GM12878 (cell line): ENCODE data around the gene SAP30L. TPM values are rescaled to one million over a fixed set of nuclear protein-coding genes. Genes with fewer than 3 reads are reported as not detected.

Experiments
- ATAC-seq: fragments of 200-7000 bp; cut with Tn5 transposase; 3 replicates; pipeline ENCODE4 v1.9.1; 2020; ENCODE audit warnings: mild to moderate bottlenecking, moderate library complexity
- BruUV-seq: library from RNA; stranded (reverse); fragments of 400-500 nt; replicated peaks from 2 replicates; lab custom pipeline; 2021; lab: Mats Ljungman, UMichigan
- CTCF ChIA-PET: fragments of 300-600 bp; sonication (Branson Sonifier 250); formaldehyde crosslinking; extraction: SDS; loops from one replicate; lab custom pipeline; 2021; ENCODE audit warnings: inconsistent platforms; lab: Yijun Ruan, JAX
- POLR2A ChIA-PET: fragments of 350-600 bp; formaldehyde crosslinking; extraction: SDS; loops from one replicate; lab custom pipeline; 2021; ENCODE audit warnings: inconsistent platforms; lab: Charles Lee
- RAD21 ChIA-PET: fragments of 300-600 bp; sonication (Branson Sonifier 250); formaldehyde crosslinking; loops from one replicate; lab custom pipeline; 2023; ENCODE audit warnings: antibody characterized with exemption; ENCODE audit not compliant: unreplicated experiment; lab: Charles Lee
- SMC1A ChIA-PET: fragments of 300-600 bp; sonication (Branson Sonifier 250); formaldehyde crosslinking; loops from one replicate; lab custom pipeline; 2023; ENCODE audit not compliant: unreplicated experiment, uncharacterized antibody; lab: Charles Lee
- DNase-seq: peaks from one replicate; pipeline ENCODE4 v3.0.0-alpha.2; 2011; ENCODE audit warnings: low read depth, low spot score
- FAIRE-seq: peaks from 3 replicates; lab custom pipeline; 2011; peaks lifted over from hg19 to GRCh38; lab: Jason Lieb, UNC
- H2AFZ ChIP-seq: 2 replicates; pipeline ENCODE4 v1.6.0; 2011; ENCODE audit warnings: low read depth, low read length, control low read depth; ENCODE audit not compliant: control insufficient read depth
- H3K27ac ChIP-seq: 2 replicates; pipeline ENCODE4 v1.5.1; 2011; ENCODE audit warnings: control low read depth; ENCODE audit not compliant: control insufficient read depth, insufficient read depth
- H3K27me3 ChIP-seq, 2 experiments: replicated peaks in 1 of 2; 2 replicates each; pipeline versions ENCODE4 v1.6.0 to v1.6.1; 2011; ENCODE audit warnings: low read length in 1 of 2; ENCODE audit not compliant: control insufficient read depth in 2 of 2, insufficient read depth in 2 of 2
- H3K36me3 ChIP-seq, 2 experiments: 2 replicates each; pipeline ENCODE4 v1.5.1; 2011; ENCODE audit warnings: low read length in 1 of 2; ENCODE audit not compliant: control insufficient read depth in 2 of 2, insufficient read depth in 2 of 2
- H3K4me1 ChIP-seq: 2 replicates; pipeline ENCODE4 v1.6.1; 2011; ENCODE audit warnings: mild to moderate bottlenecking, low read length, moderate library complexity, mixed read lengths; ENCODE audit not compliant: control insufficient read depth, insufficient read depth
- H3K4me2 ChIP-seq: 2 replicates; pipeline ENCODE4 v1.6.0; 2011; ENCODE audit warnings: control low read depth; ENCODE audit not compliant: control insufficient read depth, insufficient read depth
- H3K4me3 ChIP-seq: fragments of 200-600 bp; sonication (generic); 2 replicates; pipeline ENCODE4 v1.5.1; 2016
- H3K79me2 ChIP-seq: 2 replicates; pipeline ENCODE4 v1.6.0; 2011; ENCODE audit warnings: low read length; ENCODE audit not compliant: control insufficient read depth, insufficient read depth
- H3K9ac ChIP-seq: 2 replicates; pipeline ENCODE4 v1.8.0; 2011; ENCODE audit warnings: low read length, control low read depth, mixed read lengths; ENCODE audit not compliant: control insufficient read depth, insufficient read depth
- H3K9me3 ChIP-seq: replicated peaks from 3 replicates; pipeline ENCODE4 v1.5.1; 2011; ENCODE audit warnings: mild to moderate bottlenecking, low read length; ENCODE audit not compliant: control insufficient read depth, insufficient read depth
- H4K20me1 ChIP-seq: 2 replicates; pipeline ENCODE4 v1.6.0; 2011; ENCODE audit not compliant: control insufficient read depth, insufficient read depth
- CBX5 ChIP-seq: sonication (generic); IDR thresholded peaks from 2 replicates; pipeline ENCODE4 v1.6.1; 2016; ENCODE audit warnings: low read depth, moderate library complexity, mild to moderate bottlenecking, inconsistent platforms
- EZH2 ChIP-seq: IDR thresholded peaks from 2 replicates; pipeline ENCODE4 v1.6.1; 2012; ENCODE audit warnings: low read depth, mild to moderate bottlenecking, control low read depth, inconsistent platforms, low read length, borderline replicate concordance; ENCODE audit not compliant: control insufficient read depth
- IRF5 ChIP-seq: fragments of 450-650 bp; IDR thresholded peaks from 2 replicates; pipeline ENCODE4 v1.6.1; 2017; ENCODE audit warnings: borderline replicate concordance
- MLLT1 ChIP-seq: fragments of 450-650 bp; IDR thresholded peaks from 2 replicates; pipeline ENCODE4 v1.6.1; 2016; ENCODE audit warnings: mild to moderate bottlenecking
- MYC ChIP-seq: IDR thresholded peaks from 2 replicates; pipeline ENCODE4 v1.6.1; 2011; ENCODE audit warnings: mild to moderate bottlenecking, low read length, moderate library complexity, inconsistent platforms; ENCODE audit not compliant: insufficient read depth, insufficient replicate concordance, insufficient read length, severe bottlenecking
- NRF1 ChIP-seq: conservative IDR thresholded peaks from 2 replicates; pipeline ENCODE4 v1.6.1; 2011; ENCODE audit warnings: mild to moderate bottlenecking, low read depth, low read length, improper control_type of control experiment
- RELB ChIP-seq: fragments of 450-650 bp; IDR thresholded peaks from 2 replicates; pipeline ENCODE4 v1.6.1; 2017; ENCODE audit warnings: low read depth, mild to moderate bottlenecking, moderate library complexity
- USF2 ChIP-seq: IDR thresholded peaks from 2 replicates; pipeline ENCODE4 v1.6.1; 2011; ENCODE audit warnings: low read depth, low read length, improper control_type of control experiment, borderline replicate concordance
- ZZZ3 ChIP-seq: IDR thresholded peaks from 2 replicates; pipeline ENCODE4 v1.6.1; 2011; ENCODE audit warnings: low read depth; ENCODE audit not compliant: control insufficient read depth, insufficient read length
- WGBS: methylation state at CpG from one replicate; pipeline ENCODE4 v1.1.6; 2016; ENCODE audit warnings: low lambda C conversion rate; ENCODE audit not compliant: insufficient replicate concordance, insufficient coverage; ENCODE audit errors: missing lambda C conversion rate; 5-methylcytosine and 5-hydroxymethylcytosine counted together
- in situ Hi-C: fragments of 300-500 bp; cut with MboI; formaldehyde crosslinking; loops from 9 replicates; pipeline ENCODE4 v1.14.3; 2018; ENCODE audit warnings: mixed read lengths
- intact Hi-C: fragments of 100-400 bp; cut with micrococcal nuclease; formaldehyde crosslinking; loops from one replicate; pipeline ENCODE4 v1.14.2; 2022; ENCODE audit not compliant: unreplicated experiment
- polyA plus RNA-seq, 11 experiments: library from polyadenylated mRNA; depleted of rRNA in 4 of 11; unstranded in 6 of 11; stranded (reverse) in 5 of 11; fragments of >200 nt; fragmentation: Nextera tagmentation in 4 of 11; fragmentation: Illumina TruSeq in 1 of 11; extraction: Ambion mirVana in 4 of 11; extraction: Trizol in 1 of 11; gene quantifications; 1 replicate in 1 of 11; 2 replicates in 10 of 11; pipeline versions ENCODE4 v1.2.1 to v1.2.3, GENCODE V29; 2011 to 2016; ENCODE audit warnings: inconsistent platforms in 2 of 11, missing spikeins in 2 of 11, low read depth in 1 of 11
- total RNA-seq, 4 experiments: library from RNA; depleted of rRNA in 3 of 4; stranded (reverse); fragments of >200 nt in 3 of 4; fragmentation: Illumina TruSeq in 1 of 4; extraction: Trizol in 1 of 4; gene quantifications; 2 replicates each; pipeline versions ENCODE4 v1.2.1 to v1.2.3, GENCODE V29; 2013 to 2021

Gene SAP30L
- total and polyA plus RNA-seq, 10 of the 15 experiments (the other 5 are each of a cell fraction or from before 2014, with no cell fraction given): 2.4 to 36.8 (median 15.7) TPM

GRCh38 chr5:154412316-154412715 is 33.5 kb upstream of the SAP30L start:
- Histone ChIP-seq H3K79me2 (no peaks in the 10 kb centered on the region), H3K27ac (no peak overlapping the region), H3K36me3 (peaks cover 3 to 13% of the 10 kb centered on the region in 2 experiments), H3K9ac (no peak overlapping the region), H3K4me1 (peaks cover 8% of the 10 kb centered on the region), H3K9me3 (no peaks in the 10 kb centered on the region), H2AFZ (no peak overlapping the region), H3K27me3 (no peaks in the 10 kb centered on the region), H3K4me3 (no peak overlapping the region), H4K20me1 (0 out of 2 replicates have a peak, but pooled peaks cover 3% of the 10 kb centered on the region), H3K4me2 (no peak overlapping the region)
- ChIA-PET CTCF (no interaction called here), SMC1A (no interaction called here), RAD21 (no interaction called here), POLR2A (no interaction called here)
- no TSS peak for BruUV-seq
- no peak for ATAC-seq
- TF ChIP-seq MLLT1: no peak
- 93% methylated on average over 3 of the region's 3 CpGs for WGBS
- no peak for FAIRE-seq
- intact Hi-C loops: no loop called here
- in situ Hi-C loops: no loop called here
- DNase-seq: no peak

- Histone ChIP-seq H3K4me1 (peaks cover 8% of the 10 kb centered on the region), H3K4me2 (no peak overlapping the region), H2AFZ (no peak overlapping the region), H3K36me3 (peaks cover 3 to 19% of the 10 kb centered on the region in 2 experiments), H3K79me2 (no peaks in the 10 kb centered on the region), H3K27ac (no peak overlapping the region), H3K27me3 (no peaks in the 10 kb centered on the region), H4K20me1 (0 out of 2 replicates have a peak, but pooled peaks cover 3% of the 10 kb centered on the region), H3K4me3 (no peak overlapping the region), H3K9me3 (no peaks in the 10 kb centered on the region), H3K9ac (no peak overlapping the region)
- SMC1A ChIA-PET: no interaction called here
- FAIRE-seq: no peak
- in situ Hi-C loops (no loop called here), intact Hi-C loops (no loop called here)
- 96% methylated on average over 9 of the region's 9 CpGs for WGBS
- RAD21 ChIA-PET: no interaction called here
- CTCF ChIA-PET: no interaction called here
- BruUV-seq: no TSS peak
- POLR2A ChIA-PET: no interaction called here
- no peak for ATAC-seq
- DNase-seq: no peak
- TF ChIP-seq USF2 (no peak), EZH2 (no peak), CBX5 (no peak), IRF5 (no peak), RELB (no peak), MYC (no peak), NRF1 (no peak), ZZZ3 (no peak)
These were observed 32.9 kb upstream of the SAP30L start for GRCh38 chr5:154412925-154413324.
